Measurements from ENCODE around the gene WDR1. TPM values are rescaled to one million over a fixed set of nuclear protein-coding genes. Genes with fewer than 3 reads are reported as not detected.

The WDR1 gene
- total and polyA plus RNA-seq, 2 of the 13 experiments (the other 11 are each of a cell fraction or from before 2014, with no cell fraction given), result 106 to 198 TPM

DNA sequence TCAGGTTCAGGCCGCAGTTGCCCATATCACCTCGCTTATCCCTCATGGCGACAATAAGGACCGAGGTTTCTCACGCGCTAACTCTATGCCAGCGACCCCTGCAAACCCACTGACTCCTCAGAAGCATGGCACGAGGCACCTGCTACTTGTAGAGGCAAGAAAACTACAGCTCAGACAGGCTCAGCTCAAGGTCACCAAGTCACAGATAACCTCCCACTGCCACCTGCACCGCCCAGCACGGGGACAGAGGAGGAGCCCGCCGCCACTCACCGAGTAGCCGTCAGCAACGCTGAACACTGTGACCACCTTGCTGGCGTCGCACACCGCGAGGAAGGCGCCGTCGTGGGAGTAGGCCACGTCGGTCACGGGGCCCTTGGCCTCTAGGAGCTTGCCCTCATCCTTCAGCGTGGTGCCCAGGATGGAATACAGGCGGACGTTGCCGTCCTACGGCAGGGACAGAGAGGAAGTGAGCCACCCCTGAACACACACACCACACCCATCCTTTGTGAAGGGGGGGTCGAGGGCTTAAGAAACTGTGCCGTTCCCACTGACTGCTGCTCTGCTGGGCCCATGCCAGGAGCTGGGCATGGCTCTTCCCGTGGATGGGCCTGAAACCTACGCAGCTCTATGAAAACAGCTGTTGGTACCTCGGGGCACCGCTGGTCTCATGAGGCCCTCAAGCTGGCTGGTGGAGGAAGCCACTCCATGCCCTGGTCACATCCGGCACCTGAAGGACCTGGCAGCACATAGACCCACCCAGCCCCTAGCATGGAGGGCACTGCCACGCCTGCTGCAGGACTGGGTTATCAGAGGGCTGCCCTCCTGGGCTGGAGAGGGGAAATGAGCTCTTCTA is 38.9 kb downstream of the WDR1 start:
- no peaks in the 10 kb centered on the region for H3K27me3 ChIP-seq (ENCODE audit: control insufficient read depth in 1 of 2, insufficient read depth in 2 of 2, low read length in 2 of 2)
- no peak overlapping the region for H3K4me2 ChIP-seq (ENCODE audit: low read depth, low read length)
- WGBS (ENCODE audit: low lambda C conversion rate), result 99% methylated on average over 25 of the region's 38 CpGs
- H3K9me3 ChIP-seq (ENCODE audit: low read length), result no peaks in the 10 kb centered on the region
- no peak for FAIRE-seq
- ChIA-PET CTCF (ENCODE audit: low intra/inter-chr PET ratio, low total read pairs) (no interaction called here), POLR2A (no interaction called here)
- ATAC-seq, result no peak
- H3K4me3 ChIP-seq (replicated peaks in 1 of 3; ENCODE audit: insufficient read depth in 1 of 3, low read depth in 2 of 3, low read length in 3 of 3), result no peak overlapping the region
- no peaks in the 10 kb centered on the region for H4K20me1 ChIP-seq (ENCODE audit: insufficient read depth, low read length)
- TF ChIP-seq MEIS2 (CRISPR knock-in tag; IDR thresholded peaks at IDR 0.05) (no peak), AGO2 (optimal IDR thresholded peaks at IDR 0.05; ENCODE audit: low read depth, low read length) (peak; percentile 50)
- BruUV-seq (replicated peaks), result no TSS peak
- no peak for DNase-seq (ENCODE audit: low spot score)
- H3K27ac ChIP-seq (ENCODE audit: extremely low read length, insufficient read depth, low read length), result no peak overlapping the region
- in situ Hi-C loops (cut with HindIII; ENCODE audit: extremely low pct_ligation_motif_present, low pct_unique_long_range_greater_than_20kb) (no loop called here), intact Hi-C loops (cut with micrococcal nuclease; ENCODE audit: unreplicated experiment) (no loop called here)
- H2AFZ ChIP-seq (ENCODE audit: low read length), result no peak overlapping the region
- H3K4me1 ChIP-seq (ENCODE audit: insufficient read depth, low read length), result peaks cover 12% of the 10 kb centered on the region
- no peaks in the 10 kb centered on the region for H3K79me2 ChIP-seq (ENCODE audit: insufficient read depth, low read length)
- peaks cover 46 to 88% of the 10 kb centered on the region in 2 experiments; a peak in 4 of 5 replicates for H3K36me3 ChIP-seq (replicated peaks in 1 of 2; ENCODE audit: control insufficient read depth in 1 of 2, insufficient read depth in 2 of 2, low read length in 2 of 2)
- H3K9ac ChIP-seq (ENCODE audit: insufficient read depth, low read depth, low read length), result no peak overlapping the region

DNA sequence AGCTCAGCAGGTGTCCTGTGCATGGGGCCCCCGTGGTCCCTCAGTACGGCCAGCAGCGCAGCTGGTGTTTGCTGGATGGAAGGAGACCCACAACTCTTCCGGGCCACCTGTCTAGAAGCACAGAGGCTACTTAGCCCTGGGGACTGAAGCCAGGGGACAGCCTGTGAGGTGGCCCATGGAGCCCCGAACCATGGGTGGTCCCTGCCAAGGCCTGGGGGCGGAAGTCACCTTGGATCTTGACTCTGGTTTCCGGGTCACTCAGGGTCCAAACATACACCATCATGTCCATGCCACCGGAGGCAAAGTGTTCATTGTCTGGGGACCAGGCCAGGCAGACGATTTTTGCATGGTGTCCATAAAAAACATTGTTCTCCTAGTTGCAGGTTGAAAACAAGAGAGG is 39.5 kb downstream of the WDR1 start:
- intact Hi-C loops (cut with micrococcal nuclease; ENCODE audit: unreplicated experiment) (no loop called here), in situ Hi-C loops (cut with HindIII; ENCODE audit: extremely low pct_ligation_motif_present, low pct_unique_long_range_greater_than_20kb) (no loop called here)
- Histone ChIP-seq H3K27me3 (ENCODE audit: control insufficient read depth in 1 of 2, insufficient read depth in 2 of 2, low read length in 2 of 2) (no peaks in the 10 kb centered on the region), H3K36me3 (replicated peaks in 1 of 2; ENCODE audit: control insufficient read depth in 1 of 2, insufficient read depth in 2 of 2, low read length in 2 of 2) (peaks cover 45 to 82% of the 10 kb centered on the region in 2 experiments; a peak in 4 of 5 replicates), H3K27ac (ENCODE audit: extremely low read length, insufficient read depth, low read length) (no peak overlapping the region), H3K4me2 (ENCODE audit: low read depth, low read length) (no peak overlapping the region), H3K9ac (ENCODE audit: insufficient read depth, low read depth, low read length) (no peak overlapping the region), H2AFZ (ENCODE audit: low read length) (no peak overlapping the region), H3K4me1 (ENCODE audit: insufficient read depth, low read length) (peaks cover 12% of the 10 kb centered on the region), H3K79me2 (ENCODE audit: insufficient read depth, low read length) (no peaks in the 10 kb centered on the region), H3K9me3 (ENCODE audit: low read length) (no peaks in the 10 kb centered on the region), H4K20me1 (ENCODE audit: insufficient read depth, low read length) (no peaks in the 10 kb centered on the region), H3K4me3 (replicated peaks in 1 of 3; ENCODE audit: insufficient read depth in 1 of 3, low read depth in 2 of 3, low read length in 3 of 3) (no peak overlapping the region)
- DNase-seq (ENCODE audit: low spot score) (no peak), ATAC-seq (no peak), FAIRE-seq (no peak)
- TF ChIP-seq TCF12 (IDR thresholded peaks at IDR 0.05) (no peak), TCF12 (CRISPR knock-in tag; IDR thresholded peaks at IDR 0.05) (no peak), RCOR2 (CRISPR knock-in tag; IDR thresholded peaks at IDR 0.05) (no peak), PAF1 (CRISPR knock-in tag; IDR thresholded peaks at IDR 0.05) (no peak), TBP (CRISPR knock-in tag; IDR thresholded peaks at IDR 0.05) (no peak), TEAD3 (CRISPR knock-in tag; optimal IDR thresholded peaks at IDR 0.05; ENCODE audit: borderline replicate concordance) (no peak), SP2 (CRISPR knock-in tag; IDR thresholded peaks at IDR 0.05) (no peak), MBNL3 (CRISPR knock-in tag; conservative IDR thresholded peaks at IDR 0.05) (no peak), ZNF337 (CRISPR knock-in tag; IDR thresholded peaks at IDR 0.05; ENCODE audit: borderline replicate concordance, low read depth) (no peak), MED8 (CRISPR knock-in tag; IDR thresholded peaks at IDR 0.05; ENCODE audit: insufficient replicate concordance) (no peak), ZNF282 (IDR thresholded peaks at IDR 0.05; ENCODE audit: partially characterized antibody) (no peak), KAT8 (CRISPR knock-in tag; IDR thresholded peaks at IDR 0.05) (no peak), ZNF75D (CRISPR knock-in tag; IDR thresholded peaks at IDR 0.05; ENCODE audit: borderline replicate concordance) (no peak)
- TF ChIP-seq, protein P1, sequence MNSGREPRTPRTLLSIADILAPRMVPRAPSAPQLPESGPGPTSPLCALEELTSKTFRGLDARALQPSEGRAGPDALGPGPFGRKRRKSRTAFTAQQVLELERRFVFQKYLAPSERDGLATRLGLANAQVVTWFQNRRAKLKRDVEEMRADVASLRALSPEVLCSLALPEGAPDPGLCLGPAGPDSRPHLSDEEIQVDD (CRISPR knock-in tag; IDR thresholded peaks at IDR 0.05; ENCODE audit: borderline replicate concordance), result no peak
- WGBS (ENCODE audit: low lambda C conversion rate), result 88% methylated on average over 5 of the region's 9 CpGs
- POLR2A ChIA-PET, result no interaction called here
- no TSS peak for BruUV-seq (replicated peaks)
- CTCF ChIA-PET (ENCODE audit: low intra/inter-chr PET ratio, low total read pairs), result no interaction called here
